ENCODE results near the gene GOLIM4.

DNA sequence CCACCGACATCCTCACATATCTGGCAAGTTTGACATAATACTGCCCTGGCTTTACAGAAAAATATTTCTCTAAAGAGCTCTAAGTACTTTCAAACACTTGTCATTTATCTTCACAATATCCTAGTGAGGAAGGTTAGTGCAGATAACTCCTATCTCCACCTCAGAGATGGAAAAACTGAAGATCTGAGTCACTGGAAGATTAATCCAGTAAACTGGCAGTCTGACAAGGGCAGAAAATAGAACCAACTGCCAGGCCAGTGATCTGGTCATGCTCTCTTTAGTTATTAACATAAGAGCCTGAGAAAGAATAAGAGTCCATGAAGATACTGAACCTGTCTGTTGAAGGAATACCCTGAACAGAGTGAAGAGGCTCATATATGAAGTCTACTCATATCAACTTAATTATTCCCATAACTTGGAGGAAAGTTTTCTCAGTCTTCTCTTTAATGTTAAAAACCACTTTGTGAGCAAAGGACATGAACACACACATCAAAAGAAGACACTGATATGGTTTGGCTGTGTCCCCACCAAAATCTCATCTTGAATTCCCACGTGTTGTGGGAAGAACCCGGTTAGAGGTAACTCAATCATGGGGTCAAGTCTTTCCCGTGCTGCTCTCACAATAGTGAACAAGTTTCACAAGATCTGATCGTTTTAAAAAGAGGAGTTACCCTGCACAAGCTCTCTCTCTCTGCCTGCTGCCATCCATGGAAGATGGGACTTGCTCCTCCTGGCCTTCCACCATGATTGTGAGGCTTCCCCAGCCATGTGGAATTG is 61.4 kb downstream of the GOLIM4 start:
- TF ChIP-seq, protein P1, sequence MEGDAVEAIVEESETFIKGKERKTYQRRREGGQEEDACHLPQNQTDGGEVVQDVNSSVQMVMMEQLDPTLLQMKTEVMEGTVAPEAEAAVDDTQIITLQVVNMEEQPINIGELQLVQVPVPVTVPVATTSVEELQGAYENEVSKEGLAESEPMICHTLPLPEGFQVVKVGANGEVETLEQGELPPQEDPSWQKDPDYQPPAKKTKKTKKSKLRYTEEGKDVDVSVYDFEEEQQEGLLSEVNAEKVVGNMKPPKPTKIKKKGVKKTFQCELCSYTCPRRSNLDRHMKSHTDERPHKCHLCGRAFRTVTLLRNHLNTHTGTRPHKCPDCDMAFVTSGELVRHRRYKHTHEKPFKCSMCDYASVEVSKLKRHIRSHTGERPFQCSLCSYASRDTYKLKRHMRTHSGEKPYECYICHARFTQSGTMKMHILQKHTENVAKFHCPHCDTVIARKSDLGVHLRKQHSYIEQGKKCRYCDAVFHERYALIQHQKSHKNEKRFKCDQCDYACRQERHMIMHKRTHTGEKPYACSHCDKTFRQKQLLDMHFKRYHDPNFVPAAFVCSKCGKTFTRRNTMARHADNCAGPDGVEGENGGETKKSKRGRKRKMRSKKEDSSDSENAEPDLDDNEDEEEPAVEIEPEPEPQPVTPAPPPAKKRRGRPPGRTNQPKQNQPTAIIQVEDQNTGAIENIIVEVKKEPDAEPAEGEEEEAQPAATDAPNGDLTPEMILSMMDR (conservative IDR thresholded peaks at IDR 0.05 in 1 of 2, IDR thresholded peaks at IDR 0.05 in 1 of 2; ENCODE audit: extremely low read depth in 1 of 2, insufficient read depth in 1 of 2, low read depth in 1 of 2, low read length in 2 of 2): no peak
- no peak for TF ChIP-seq EZH2 (IDR thresholded peaks at IDR 0.05; ENCODE audit: borderline replicate concordance, low read length)
